Suprapubic skin (tissue), 4 donors: ENCODE data around the gene TAC3.

Source experiments
- CTCF ChIP-seq, 2 donors: fragments of 200-600 bp in 1 of 2; fragments of 450-650 bp in 1 of 2; sonication (generic) in 1 of 2; IDR thresholded peaks; one replicate each; pipeline ENCODE4 v1.5.1; 2016 to 2019; ENCODE audit warnings: antibody characterized with exemption in 2 of 2, mild to moderate bottlenecking in 1 of 2, moderate library complexity in 1 of 2
- EP300 ChIP-seq: sonication (generic); formaldehyde crosslinking; IDR thresholded peaks from one replicate; pipeline ENCODE4 v1.6.1; 2017; ENCODE audit warnings: antibody characterized with exemption
- POLR2AphosphoS5 ChIP-seq, 3 donors: sonication (generic); formaldehyde crosslinking; IDR thresholded peaks; one replicate each; pipeline ENCODE4 v1.6.1; 2017; ENCODE audit warnings: antibody characterized with exemption in 3 of 3

- TF ChIP-seq POLR2AphosphoS5 (IDR thresholded peaks at IDR 0.05), result no peak
- TF ChIP-seq CTCF (IDR thresholded peaks at IDR 0.05), result no peak
- no peak for TF ChIP-seq EP300
Observed at GRCh38 chr12:56989861-56990610, 26.3 kb downstream of the TAC3 start.
